ENCODE data around the gene CTSE.

The CTSE gene

GRCh38 chr1:205989786-205990185 is 33.9 kb downstream of the CTSE start:
- no peak for DNase-seq

- DNase-seq: no peak
Measured at GRCh38 chr1:205988585-205988995, 35.1 kb downstream of the CTSE start.

DNA sequence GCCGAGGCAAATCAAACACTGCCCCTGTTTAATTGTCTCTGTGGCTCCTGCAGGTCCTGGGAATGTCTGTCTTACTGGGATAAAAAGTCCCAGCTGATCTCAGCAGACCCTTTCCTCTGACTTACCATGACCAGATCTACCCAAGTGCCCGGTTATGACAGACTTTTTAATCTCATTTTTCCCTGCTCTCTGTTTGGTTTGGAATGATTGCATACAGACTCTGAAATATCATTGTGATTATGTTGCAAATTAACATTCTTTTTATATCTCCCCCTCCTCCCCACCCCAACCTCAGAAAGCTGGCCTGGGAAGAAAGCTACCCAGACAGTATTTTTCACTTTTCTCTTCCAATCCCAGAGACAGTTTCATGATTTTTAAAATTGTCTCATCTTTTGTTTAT is 36.8 kb downstream of the CTSE start:
- no peak for DNase-seq

GRCh38 chr1:205986292-205986691 is 37.4 kb downstream of the CTSE start:
- DNase-seq: no peak

- no peak for DNase-seq
Measured at GRCh38 chr1:205985330-205986005, 38.2 kb downstream of the CTSE start.

DNA sequence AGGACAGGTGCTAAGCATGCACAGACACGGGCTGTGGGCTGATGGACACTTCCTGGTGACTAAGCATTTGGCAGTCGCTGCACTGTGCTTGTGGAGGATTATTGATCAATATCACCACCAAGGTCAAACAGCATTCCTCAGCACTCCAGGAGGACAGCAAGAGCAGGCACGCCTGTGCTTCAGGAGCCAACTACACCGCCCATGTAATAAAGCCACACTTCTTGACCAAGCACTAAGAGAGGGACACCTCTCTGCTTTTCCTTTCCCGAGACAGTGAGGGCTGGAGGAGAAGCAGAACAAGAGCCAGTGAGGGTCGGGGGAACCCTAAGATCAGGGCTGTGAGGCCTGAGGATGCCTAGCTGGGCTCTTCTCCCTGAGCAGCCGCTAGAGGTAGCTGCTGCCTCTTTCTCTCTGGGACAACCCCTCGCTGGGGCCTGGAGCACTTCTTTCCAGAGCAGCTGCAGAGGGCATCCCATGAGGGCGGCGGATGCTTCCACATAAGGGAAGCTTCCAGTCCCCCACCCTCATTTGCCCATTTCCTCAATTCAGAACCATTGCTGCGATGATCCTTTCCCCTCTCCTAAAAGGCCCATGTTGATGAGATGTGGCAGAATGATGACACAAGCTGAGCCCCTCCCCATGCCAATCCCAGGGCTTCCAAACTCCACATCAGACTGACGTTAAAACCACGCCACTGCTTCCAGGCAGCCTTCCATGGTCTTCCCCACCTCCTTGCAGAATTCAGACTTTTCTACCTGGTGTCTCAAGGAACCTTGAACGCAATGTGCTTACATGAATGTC is 39.6 kb downstream of the CTSE start:
- no peak for DNase-seq

DNA sequence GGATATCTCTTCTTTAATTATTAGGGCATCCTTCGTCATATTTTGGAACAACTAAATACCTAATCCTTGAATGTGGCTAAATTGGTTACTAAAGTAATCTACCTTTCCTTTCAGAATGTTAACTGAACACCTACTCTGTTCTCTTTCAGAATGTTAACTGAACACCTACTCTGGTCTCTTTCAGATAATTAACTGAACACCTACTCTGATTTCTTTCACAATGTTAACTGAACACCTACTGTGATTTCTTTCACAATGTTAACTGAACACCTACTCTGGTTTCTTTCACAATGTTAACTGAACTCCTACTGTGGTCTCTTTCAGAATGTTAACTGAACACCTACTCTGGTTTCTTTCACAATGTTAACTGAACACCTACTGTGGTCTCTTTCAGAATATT is 42.4 kb downstream of the CTSE start:
- no peak for DNase-seq

DNA sequence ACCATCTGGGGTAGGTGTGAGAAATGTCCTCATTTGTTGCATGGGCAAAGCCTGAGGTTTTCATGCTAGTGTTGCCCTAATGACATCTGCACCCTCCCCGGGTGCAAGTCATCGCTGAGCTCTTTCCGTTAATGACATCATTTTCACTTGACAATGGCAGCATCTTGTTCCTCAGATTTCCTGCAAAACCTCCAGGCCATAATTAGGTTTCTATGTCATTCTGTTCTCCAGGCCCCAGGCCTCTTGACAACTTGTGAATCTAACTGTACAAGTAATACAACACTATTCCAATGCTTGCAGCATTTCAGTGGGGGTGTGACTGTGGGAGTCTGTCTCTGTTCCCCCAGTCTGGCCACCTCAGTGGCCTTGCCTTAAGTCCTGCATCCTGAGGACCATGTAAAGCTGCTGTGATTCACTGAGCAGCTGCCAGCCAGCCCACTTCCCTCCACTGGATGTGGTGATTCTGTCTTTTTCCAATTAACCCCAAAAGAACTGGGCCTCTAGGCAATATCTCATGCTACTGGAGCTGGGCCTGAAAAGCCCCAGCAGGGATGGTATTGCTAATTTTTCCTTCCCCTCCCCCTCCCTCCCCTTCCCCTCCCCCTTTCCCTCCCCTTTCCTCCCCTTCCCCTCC is 43.3 kb downstream of the CTSE start:
- DNase-seq: no peak

GRCh38 chr1:205979301-205979700 is 44.4 kb downstream of the CTSE start:
- no peak for DNase-seq

GRCh38 chr1:205978676-205979075 is 45.0 kb downstream of the CTSE start:
- DNase-seq: no peak

GRCh38 chr1:205977402-205978014 is 46.2 kb downstream of the CTSE start:
- DNase-seq: peak; percentile 77

DNA sequence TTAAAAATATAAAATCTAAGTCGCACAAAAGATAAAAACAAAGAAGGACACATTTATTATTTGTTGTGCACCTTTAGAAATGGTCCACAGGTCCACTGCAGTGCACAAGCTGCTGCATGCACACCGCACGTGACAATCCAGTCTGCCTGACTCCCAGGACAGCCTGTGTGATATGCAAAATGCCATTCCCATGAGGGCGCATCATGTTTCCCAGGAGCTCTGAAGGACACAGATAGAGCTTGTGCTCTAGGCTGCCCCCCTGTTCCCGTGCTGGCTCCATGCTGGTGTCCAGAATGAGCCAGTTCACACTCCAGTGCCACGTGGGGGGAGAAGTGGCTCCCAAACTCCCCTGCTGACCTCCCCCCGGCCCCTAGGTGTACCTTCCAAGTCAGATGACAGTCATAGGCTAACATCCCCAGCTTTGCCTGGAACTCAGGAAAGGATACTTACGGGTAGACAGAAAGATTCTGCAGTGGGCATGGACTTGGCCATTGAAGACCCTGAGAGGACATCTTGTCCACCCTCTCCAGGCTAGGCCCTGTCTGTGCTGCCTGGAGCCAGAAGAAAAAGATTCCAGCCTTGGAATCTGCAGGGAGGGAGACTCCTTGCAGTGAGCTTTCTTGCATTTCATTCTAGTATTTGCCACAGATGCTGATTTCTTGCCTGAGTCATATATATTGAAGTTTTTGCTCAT is 46.8 kb downstream of the CTSE start:
- DNase-seq: no peak

DNA sequence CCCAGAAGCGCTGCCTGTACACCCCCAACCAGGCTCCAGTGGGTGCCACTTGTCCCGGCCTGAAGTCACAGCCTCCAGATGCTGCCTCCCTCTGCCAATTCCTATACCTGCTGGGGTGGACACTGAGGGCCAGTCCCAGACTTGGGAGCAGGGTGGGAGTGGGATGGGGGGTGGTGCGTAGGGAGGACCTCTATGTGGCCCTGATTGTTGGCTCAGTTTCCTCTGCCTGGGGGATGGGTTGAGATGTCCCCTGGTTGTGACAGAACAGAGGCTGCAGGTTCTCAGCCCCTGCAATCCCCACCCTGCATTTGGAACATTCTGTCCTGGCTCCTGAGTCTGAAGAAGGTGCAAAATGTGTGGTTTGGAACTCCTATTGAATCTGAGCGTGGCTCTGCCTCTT is 47.7 kb downstream of the CTSE start:
- DNase-seq: no peak

GRCh38 chr1:205975387-205975998 is 48.2 kb downstream of the CTSE start:
- DNase-seq: no peak

- DNase-seq: no peak
Measured at GRCh38 chr1:205974712-205975111, 49.0 kb downstream of the CTSE start.

DNA sequence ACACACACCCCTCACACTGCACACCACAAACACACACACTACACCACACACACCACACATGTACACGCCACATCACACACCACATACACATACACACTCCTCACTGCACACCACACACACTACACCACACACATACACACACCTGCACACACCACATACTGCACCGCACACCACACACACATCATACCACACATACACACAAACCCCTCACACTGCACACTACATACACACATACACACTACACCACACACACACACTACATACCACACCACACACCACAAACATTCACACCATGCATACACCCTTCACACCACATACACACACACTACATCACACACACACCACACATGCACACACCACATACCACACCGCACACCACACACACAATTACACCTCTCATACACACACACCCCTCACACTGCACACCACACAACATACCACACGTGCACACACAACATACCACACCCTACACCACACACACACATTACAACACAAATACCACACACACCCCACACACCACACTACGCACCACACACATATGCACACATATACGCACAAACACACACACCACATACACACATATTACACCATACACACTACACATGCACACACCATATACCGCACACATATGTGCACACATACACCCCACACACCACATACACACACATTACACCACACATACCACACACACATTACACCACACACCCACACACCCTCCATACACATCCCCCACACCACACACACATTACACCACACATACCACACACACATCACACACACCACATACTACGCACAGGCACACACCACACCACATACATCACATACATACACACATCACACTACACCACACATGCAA is 50.1 kb downstream of the CTSE start:
- DNase-seq: no peak

- no peak for DNase-seq
Measured at GRCh38 chr1:205972491-205973168, 51.1 kb downstream of the CTSE start.

- no peak for DNase-seq
Measured at GRCh38 chr1:205972081-205972480, 51.6 kb downstream of the CTSE start.

GRCh38 chr1:205971082-205971481 is 52.6 kb downstream of the CTSE start:
- no peak for DNase-seq

GRCh38 chr1:205970486-205970885 is 53.2 kb downstream of the CTSE start:
- DNase-seq: no peak

- DNase-seq: no peak
Measured at GRCh38 chr1:205969229-205969628, 54.5 kb downstream of the CTSE start.
